Fibroblast of skin of left biceps (primary cell): ENCODE results near the gene NPHP4.
"Not testable (repeated sequence)": the region's sequence is repeated elsewhere in the genome, so short reads cannot be mapped to it uniquely, and the experiment has no call there.

Source experiments
- DNase-seq, 2 experiments: peaks; one replicate each; pipeline ENCODE4 v3.0.0-alpha.2; 2013; ENCODE audit warnings: low read depth in 2 of 2

Gene NPHP4

DNA sequence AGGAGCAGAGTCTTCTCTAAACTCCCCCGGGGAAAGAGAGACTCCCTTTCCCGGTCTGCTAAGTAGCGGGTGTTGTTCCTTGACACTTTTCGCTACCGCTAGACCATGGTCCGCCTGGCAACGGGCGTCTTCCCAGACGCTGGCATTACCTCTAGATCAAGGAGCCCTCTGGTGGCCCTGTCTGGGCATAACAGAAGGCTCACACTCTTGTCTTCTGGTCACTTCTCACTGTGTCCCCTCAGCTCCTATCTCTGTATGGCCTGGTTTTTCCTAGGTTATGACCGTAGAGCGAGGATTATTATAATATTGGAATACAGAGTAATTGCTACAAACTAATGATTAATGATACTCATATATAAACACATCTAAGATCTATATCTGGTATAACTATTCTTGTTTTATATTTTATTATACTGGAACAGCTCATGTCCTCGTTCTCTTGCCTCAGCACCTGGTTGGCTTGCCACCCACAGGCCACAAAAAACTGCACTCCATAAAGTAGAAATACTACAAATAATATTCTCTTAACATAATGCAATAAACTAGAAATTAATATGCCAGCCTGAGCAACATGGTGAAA is 98.4 kb downstream of the NPHP4 start:
- DNase-seq: not testable (repeated sequence)

DNA sequence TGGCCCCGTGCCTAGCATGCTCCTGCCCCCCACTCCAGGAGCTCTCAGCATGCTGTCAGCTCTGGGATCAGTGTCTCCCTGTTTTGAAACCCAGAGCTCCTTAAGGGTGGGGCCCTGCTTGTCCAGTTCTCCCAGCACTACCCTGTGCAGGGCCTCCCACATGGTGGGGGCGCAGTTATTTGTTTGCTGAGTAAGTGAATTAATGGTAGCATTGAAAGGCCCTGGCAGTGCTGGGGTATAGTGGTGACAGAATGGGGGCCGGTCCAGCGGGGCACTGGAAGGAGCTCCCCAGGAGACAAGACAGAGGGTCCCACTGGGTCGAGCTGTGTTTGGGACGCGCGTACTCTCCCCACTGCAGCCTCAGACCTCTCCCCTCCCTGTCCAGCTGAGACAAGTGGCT is 99.9 kb downstream of the NPHP4 start:
- no peak for DNase-seq

DNA sequence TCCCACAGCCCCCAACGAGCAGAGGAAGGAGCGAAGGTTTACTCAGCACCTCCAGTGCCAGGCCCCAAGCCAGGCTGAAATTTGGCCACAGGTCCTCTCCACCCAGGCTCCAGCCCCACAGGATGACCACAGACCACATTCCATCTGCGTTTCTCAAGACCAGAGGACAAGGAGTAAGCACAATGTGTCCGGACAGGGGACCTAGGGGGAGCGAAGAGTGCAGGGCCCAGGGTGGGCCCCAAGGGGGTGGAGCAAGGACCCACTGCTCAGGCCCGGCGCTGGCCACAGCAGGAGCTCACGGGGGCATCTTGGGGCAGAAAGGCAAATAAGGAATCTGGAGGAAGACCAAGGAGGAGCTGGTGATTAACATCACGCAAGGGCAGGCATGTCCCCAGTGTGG is 100.5 kb downstream of the NPHP4 start:
- DNase-seq: no peak

DNA sequence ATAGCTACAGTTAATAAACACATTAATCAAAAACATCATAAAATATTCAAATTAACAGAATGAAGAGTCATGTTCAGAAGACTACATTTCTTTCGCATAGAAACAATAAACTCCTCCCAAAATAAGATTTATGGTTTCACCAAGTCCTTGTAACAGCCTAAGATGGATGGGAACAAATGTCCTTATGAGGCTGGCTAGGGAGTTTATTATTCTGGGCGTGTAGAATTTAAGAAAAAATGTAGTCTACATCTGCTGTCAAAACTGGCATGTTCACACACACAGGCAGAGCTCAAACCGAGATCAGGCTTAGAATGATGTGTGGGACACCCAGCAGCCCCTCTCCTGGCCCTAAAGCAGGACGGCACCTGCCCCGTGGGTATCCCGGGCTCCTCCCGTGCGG is 101.1 kb downstream of the NPHP4 start:
- no peak for DNase-seq

DNA sequence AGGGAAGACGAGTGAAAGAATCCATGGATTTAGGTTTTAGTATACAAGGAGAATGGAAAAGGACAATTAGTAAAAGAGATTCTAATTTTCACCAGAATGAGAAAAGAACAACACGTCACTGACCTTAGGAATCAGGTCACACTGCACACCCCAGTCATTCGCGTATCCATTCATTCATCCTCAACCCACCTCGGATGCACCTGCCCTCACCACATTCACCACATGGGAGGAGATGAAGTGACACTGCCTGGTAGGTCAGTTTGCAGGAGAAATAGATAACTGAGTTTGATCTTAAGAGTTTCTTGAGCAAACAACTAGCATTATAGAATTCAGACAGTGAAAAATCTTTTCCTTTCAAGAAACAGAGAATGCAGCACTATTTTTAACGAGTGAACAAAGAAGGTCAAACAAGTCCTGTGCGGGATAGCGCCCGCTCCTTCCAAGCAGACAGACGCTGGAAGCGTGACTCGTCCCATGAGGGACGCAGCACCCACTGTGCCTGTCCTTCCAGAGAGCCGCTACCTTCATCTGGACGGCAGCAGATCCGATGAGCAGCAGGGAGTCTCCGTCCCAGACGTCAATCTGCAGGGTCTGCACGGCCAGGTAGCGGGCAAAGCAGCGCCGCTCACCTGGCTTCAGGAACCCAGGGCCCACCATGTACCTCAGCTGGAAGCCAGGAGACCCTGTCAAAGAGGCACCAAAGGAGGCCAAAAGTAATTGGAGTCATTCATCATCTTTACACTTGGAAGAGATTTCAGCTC is 101.7 kb downstream of the NPHP4 start:
- no peak for DNase-seq

DNA sequence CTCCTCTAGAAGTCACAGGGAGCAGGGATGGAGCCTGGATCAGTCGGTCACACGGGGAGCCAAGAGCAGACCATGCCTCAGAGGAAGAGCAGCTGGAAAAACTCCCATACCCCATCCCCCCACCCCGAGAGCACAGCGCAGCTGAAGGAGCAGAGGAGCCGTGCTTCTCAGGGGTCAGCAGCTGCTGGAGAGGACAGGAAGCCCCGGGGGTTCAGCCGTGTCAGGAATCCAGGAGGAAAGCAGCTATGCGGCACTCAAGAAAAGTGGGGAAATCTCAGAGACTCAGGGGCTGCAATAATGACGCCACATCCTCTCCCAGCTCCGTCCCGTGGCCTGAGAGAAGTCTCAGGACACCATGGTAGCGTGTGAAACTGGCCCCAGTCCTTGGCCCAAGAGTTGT is 102.3 kb downstream of the NPHP4 start:
- no peak for DNase-seq

DNA sequence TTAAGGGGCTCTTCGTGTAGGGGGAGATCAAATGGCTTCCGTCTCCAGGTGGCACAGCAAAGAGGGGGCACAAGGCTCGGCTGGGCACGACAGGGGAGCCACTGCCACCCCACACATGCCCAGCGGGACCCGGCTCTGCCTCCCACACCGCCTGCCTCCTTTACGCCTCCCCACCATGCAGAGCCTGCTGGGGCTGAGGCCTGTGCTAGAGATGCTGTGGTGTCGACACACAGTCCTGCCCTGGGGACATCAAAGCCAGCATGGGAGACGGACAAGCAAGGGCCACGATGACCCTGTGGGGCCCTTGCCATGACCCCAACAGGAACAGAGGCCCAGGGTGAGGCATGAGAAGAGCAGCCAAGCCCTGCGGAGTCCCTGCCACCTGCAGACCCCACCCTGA is 102.8 kb downstream of the NPHP4 start:
- DNase-seq: no peak

DNA sequence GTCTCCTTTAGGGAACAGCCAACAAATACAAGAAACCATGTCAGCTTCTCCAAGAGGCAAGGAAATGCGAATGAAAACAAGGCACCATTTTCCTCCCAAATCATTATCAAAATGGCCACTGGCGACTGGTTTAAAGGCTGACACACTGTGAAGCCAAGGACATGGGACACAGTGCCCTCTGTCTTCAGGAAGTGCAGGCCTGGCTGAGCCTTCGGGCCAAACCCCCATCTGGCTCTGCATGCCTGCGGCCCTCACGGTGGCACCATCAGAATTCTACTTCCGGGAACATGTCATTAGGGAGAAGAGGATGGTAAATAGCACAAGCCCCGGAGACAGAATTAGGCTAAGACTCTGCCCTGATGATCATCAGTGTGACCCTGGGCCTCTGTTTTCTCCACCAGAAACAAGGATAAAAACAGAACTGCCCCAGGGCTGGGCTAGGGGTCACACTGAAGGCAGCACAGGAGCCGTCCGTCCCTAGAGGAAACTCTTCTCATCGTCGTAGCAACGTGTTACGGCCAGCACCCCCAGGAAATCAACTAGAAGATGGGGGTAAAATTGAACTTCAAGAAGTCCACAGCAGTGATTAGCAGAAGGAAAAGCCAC is 103.5 kb downstream of the NPHP4 start:
- DNase-seq: no peak

DNA sequence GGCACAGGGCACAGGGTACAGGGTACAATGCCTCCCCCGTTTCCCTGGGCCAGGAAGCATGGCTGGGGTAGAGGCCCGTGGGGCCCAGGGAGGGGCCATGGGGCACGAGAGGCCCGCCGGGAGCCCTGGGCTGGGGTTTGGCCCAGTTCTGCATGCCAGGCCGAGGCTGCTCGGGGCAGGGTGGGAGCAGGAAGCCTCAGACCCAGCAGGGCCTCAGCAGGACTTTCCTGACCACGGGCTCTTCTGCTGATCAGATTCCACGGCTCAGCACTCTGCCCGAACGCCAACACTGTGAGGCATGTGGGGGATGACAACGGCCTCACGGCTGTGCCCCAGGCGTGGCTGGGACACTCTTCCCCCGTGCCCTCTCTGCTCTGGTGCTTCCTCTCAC is 104.3 kb downstream of the NPHP4 start:
- no peak for DNase-seq

DNA sequence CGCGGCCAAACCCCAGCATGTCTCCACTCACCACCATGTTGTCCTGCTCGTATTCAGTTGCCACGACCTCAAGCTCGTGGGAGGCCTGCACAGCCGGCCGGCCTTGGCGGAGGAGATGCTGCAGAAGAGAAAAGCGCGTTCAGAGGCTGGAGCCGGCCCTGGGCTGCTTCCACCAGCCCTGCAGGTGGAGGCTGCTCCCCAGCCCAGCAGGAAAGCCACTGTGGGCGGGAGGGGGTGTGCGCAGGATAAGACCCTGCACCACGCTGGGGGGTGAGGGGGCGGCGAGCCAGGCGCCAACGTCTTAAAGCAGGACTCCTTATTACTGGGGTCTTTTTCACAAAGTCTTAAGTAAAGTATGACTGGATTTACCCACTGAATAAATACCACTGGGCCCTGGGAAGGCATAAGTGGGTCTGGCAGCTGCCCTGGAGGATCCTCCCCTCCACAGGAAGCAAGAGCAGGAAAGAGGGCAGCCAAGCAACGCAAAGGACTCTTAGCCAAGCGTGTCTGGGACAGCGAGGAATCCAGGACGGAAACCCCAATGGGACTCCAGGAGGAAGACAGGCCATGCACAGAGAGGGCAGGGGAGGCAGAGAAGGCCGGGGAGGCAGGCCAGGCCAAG is 104.8 kb downstream of the NPHP4 start:
- no peak for DNase-seq

DNA sequence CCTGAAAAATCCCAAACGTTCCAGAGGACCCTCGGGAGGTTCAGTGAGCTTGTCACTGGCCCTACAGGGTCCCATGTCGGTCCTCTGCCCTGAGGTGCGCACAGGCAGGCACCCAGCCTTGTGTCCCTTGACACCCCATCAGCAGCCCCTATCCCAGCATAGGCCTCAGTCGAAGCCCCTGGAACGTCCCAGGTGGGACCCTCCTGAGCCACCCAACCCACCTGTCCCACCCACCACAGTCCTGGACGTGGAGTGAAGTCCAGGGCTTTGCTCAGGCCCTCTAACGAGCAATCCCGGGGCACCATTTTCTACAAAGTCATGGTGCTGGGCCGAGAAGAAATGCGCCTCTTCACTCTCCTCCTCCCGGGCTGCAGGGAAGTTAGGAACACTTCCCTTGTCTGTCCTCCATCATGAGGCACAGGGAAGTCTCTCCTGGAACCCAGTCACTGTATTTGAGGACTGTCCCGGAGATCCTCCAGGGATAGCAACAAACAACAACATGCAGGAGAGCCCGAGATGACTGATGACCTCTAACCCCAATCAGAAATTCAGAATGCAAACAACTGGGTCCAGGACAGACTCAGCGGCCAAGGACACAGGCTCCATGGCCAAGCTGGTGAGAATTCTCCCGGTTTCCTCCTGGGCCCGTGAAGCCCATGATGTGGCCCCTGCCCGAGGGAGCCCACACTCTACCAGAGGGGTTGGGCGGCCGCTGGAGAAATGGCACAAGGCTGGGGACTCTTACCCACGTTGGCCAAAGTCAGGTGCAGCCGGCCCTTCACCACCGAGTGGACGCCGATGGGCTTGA is 105.5 kb downstream of the NPHP4 start:
- DNase-seq: no peak

DNA sequence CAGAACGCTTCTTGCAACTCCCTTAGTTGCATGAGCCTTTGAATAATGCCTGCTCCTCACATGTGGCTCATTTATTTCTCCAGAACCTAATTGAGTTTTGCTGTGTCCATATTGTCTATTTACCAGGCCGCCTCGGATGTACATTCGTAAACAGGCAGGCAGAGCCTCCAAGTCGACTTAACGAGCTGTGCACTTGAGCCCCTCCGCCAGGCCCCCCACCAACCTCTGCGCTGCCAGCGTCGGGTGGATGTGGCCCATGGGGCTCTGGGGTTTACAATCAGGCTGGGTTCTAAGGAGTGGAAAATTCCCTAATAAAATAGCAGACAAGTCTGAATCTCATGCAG is 106.1 kb downstream of the NPHP4 start:
- DNase-seq: no peak

DNA sequence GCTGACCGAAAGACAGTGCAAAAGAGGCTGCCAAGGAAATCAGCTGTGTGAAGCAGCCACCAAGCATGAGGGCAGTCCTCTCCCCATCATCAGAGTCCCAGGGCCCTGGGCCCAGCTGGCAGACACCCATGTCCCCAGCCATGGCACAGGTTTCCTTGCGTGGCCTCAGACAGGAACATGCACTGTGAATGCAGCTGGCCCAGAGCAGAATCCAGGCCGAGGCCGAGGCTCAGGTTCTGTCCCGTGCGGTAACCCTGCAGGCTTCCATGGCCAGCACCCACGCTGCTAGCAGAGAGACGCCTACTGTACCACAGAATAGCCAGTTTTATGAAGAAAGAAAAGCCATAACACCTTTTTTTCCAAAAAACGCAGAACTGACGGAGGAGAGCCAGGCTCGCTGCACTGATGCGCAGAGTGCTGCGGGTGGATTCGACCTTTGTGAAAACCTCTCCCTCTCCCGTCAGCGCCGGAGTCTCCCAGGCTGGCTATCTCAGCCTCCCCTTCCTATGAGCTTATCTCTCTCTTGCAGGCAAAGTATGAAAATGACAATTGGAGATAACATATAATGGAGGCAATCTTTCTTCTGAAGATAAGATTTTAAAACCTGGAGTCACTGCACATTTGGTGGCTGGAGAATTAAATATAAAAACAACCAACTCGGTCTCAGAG is 106.6 kb downstream of the NPHP4 start:
- DNase-seq: no peak

DNA sequence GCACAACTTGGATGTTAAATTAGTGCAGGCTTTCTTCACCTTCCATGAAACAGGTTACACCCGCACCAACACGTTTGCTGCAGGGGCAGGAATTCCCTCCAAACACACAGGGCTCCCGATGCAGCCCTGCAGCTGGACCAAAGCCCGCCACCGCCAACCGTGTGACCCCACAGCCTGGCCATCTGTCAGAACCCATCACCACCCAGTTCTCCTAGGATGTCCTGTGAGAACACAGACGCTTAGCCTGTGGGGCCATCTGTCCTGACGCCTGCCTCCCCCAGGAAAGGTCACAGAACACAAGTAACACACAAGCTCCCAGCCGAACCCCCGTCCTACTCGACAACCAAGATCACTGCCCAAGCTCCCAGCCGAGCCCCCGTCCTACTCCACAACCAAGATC is 108.1 kb downstream of the NPHP4 start:
- no peak for DNase-seq

DNA sequence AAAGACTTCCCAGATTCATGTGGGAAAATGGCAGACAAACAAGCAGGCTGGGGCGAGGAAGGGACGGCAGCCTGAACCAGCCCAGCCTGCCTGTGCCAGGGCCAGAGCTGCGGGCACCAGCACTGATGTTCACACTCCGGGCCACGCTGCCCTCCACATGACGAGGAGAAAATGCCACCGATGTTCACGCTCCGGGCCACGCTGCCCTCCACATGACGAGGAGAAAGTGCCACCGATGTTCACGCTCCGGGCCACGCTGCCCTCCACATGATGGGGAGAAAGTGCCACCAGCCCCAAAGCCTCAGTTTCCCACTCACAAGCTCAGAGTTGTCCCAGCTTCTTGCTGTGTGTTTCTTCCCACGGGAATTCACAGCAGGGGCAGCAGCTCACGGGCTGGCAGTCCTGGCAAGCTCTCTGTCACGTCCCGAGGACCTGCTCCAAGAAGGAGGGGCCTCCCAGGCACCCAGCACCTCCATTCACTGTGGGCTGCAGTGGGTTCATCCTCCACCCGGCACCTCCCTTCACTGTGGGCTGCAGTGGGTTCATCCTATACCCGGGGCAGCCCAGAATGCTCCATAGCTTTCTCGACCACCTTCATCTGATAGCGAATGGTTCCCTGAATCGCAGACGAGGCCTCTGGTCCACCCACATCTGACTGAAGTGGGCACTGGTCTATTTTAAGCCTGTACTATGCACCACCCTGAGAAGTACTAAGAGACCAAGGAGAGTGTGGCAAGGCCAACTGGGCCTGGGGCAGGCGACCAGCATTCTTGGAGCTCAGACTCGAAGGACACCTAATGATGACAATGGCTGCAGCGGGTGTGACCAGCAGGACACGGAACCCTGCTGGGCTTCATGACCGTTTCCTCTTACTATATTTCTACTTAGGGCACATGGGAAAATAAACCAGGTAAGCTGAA is 108.8 kb downstream of the NPHP4 start:
- DNase-seq: no peak

DNA sequence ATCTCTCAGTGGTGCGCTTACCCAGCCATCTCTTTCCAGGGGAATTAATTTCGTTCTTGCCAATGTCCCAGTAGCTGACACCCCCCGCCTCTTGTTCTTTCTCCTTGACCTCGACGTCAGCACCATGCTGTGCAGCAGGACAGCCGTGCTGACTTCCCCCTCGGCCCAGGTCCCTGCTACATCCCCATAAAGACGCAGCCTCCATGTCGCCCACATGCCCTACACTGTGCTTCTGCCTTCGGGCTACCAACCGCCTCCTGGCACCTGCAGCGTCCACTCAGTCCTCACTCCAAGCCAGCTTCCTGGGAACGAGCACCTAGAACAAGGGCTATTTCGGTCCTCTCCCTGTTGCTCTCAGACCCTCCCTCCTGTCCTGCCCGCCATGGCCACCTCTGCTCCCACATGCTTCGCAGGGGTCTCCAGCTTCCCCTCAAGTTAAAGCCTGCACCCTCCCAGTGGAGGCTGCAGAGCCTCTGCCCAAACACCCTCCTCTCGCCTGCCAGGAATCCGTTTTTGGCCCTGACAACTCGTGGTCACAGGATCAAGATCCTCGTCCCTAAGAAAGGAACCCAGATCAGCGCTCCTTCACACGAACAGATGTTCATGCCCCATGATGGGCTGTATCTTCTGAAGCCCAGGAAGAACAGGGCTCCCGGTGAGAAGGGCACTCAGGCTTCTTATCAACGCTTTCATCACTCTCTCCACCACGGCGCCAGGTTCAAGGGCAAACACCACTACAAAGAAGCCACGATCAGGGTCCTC is 109.7 kb downstream of the NPHP4 start:
- DNase-seq: no peak

DNA sequence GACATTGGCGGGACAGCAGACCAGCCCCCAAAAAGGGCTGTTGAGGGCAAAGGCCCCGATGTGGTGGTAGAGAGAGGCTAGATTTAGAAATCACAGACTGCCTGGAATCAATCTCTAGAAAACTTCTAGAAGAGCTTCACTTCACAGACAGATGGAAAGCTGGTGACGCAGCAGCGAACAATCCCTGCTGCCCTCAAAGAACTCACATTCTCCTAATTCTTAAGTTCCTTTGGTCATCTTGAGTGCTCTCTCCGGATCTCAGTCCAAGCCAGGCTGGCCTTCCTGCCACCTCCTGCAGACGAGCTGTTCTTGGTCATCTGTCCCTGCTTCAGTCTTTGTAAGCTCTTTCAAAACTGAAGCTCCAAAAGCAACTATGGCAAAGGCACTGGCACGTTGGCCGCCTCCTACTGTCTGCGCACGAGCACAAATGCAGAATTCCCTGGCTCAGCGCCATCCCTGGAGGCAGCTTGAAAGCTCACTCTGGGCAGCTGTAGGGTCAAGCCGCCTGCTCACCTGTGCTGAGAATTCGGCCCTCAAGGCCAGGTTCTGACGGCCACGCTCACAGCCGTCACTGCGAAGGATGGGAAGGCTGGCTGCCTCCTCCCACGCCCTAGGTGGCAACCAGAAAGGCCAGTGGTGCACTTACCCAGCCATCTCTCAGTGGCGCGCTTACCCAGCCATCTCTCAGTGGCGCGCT is 110.6 kb downstream of the NPHP4 start:
- no peak for DNase-seq

DNA sequence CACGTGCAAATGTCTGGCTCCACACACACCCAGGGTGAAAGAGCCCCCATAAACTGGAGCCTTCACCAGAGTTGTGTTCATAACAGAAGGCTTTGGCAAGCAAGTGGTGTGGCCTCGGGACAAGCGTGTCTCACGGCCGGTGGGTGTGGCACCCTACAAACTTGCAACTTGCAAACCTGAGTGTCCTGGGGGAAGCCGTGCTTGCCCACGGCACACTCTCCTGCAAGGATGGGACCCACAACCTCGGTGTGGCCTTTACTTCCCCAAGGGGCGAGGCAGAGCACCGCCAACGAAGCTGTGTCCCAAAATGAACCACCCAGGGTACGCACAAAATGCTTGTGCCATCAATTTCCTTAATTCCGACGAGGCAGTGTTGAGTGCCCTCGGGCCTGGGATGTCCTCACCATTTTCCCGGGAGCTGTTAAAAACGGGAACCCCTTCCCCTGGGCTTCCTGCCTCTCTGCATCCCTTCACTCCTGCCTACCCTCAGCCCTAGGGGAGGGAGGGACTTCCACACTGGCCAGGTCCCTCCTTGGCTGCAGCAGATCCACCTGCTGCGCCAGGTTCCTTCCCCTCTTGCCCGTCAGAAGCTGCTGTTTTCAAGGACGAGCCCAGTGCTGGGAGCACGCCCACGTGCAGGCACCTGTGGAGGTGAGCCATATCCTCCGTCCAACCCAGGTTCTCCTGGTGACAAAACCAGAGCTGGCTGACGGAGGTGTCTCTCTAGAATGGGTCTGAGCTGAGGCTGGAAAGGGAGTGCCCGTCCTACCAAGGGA is 111.4 kb downstream of the NPHP4 start:
- DNase-seq: no peak
